WTC11 (cell line): ENCODE results near the gene SLC25A22. TPM values are rescaled to one million over a fixed set of nuclear protein-coding genes. Genes with fewer than 3 reads are reported as not detected.

Experiments
- ATAC-seq: fragments of 200-7000 bp; cut with Tn5 transposase; 2 replicates; pipeline ENCODE4 v1.10.0; 2021; ENCODE audit warnings: mild to moderate bottlenecking, moderate library complexity
- CTCF ChIA-PET: fragments of 300-600 bp; sonication (Branson Sonifier 250); formaldehyde crosslinking; loops from one replicate; lab custom pipeline; 2021; ENCODE audit warnings: antibody characterized with exemption; lab: Charles Lee
- POLR2A ChIA-PET: fragments of 350-600 bp; sonication (Branson Sonifier 250); formaldehyde crosslinking; loops from one replicate; lab custom pipeline; 2021; ENCODE audit warnings: antibody characterized with exemption; lab: Charles Lee
- DNase-seq: peaks from one replicate; pipeline ENCODE4 v3.0.0; 2021; ENCODE audit warnings: low spot score
- H3K27ac Mint-ChIP-seq: 2 replicates; pipeline ENCODE4 v1.8.0; 2021; ENCODE audit warnings: mixed read lengths
- H3K27me3 Mint-ChIP-seq: 2 replicates; pipeline ENCODE4 v1.8.0; 2021; ENCODE audit warnings: low read depth, mild to moderate bottlenecking, moderate library complexity, mixed read lengths
- H3K36me3 Mint-ChIP-seq: 2 replicates; pipeline ENCODE4 v1.8.0; 2021; ENCODE audit warnings: mixed read lengths
- H3K4me1 Mint-ChIP-seq: 2 replicates; pipeline ENCODE4 v1.8.0; 2022; ENCODE audit warnings: mixed read lengths
- H3K4me3 Mint-ChIP-seq: 2 replicates; pipeline ENCODE4 v1.8.0; 2021; ENCODE audit warnings: mild to moderate bottlenecking, moderate library complexity, mixed read lengths
- H3K9me3 Mint-ChIP-seq: 2 replicates; pipeline ENCODE4 v1.8.0; 2021; ENCODE audit warnings: mixed read lengths
- ATF1 ChIP-seq: sonication (generic); formaldehyde crosslinking; IDR thresholded peaks from 2 replicates; pipeline ENCODE4 v1.8.1; 2023; ENCODE audit warnings: mild to moderate bottlenecking, moderate library complexity, missing genetic modification reagents
- CBFB ChIP-seq: sonication (generic); formaldehyde crosslinking; IDR thresholded peaks from 2 replicates; pipeline ENCODE4 v1.8.1; 2022; ENCODE audit warnings: mild to moderate bottlenecking, low read depth, missing genetic modification reagents
- ETV6 ChIP-seq: sonication (generic); formaldehyde crosslinking; IDR thresholded peaks from 2 replicates; pipeline ENCODE4 v1.8.1; 2022; ENCODE audit warnings: mild to moderate bottlenecking, missing genetic modification reagents
- HMGA2 ChIP-seq: fragments of 250-450 bp; sonication (Bioruptor Pico); IDR thresholded peaks from 2 replicates; pipeline ENCODE4 v1.4.0; 2021; ENCODE audit warnings: mild to moderate bottlenecking, moderate library complexity
- IRF2 ChIP-seq: sonication (generic); formaldehyde crosslinking; IDR thresholded peaks from 2 replicates; pipeline ENCODE4 v1.8.0; 2022; ENCODE audit warnings: low read depth, missing genetic modification reagents, borderline replicate concordance
- NFATC4 ChIP-seq: fragments of 250-450 bp; sonication (Bioruptor Pico); IDR thresholded peaks from 2 replicates; pipeline ENCODE4 v1.9.0; 2021; ENCODE audit warnings: mild to moderate bottlenecking
- NFE2L1 ChIP-seq: sonication (generic); formaldehyde crosslinking; IDR thresholded peaks from 2 replicates; pipeline ENCODE4 v1.8.1; 2023; ENCODE audit warnings: missing genetic modification reagents
- NR3C1 ChIP-seq: sonication (generic); formaldehyde crosslinking; conservative IDR thresholded peaks from 2 replicates; pipeline ENCODE4 v1.8.1; 2023; ENCODE audit warnings: low read depth, mild to moderate bottlenecking, missing genetic modification reagents
- PRRX2 ChIP-seq: fragments of 250-450 bp; sonication (Bioruptor Pico); IDR thresholded peaks from 2 replicates; pipeline ENCODE4 v1.8.0; 2021; ENCODE audit warnings: mild to moderate bottlenecking
- RELA ChIP-seq: sonication (generic); formaldehyde crosslinking; IDR thresholded peaks from 2 replicates; pipeline ENCODE4 v1.8.1; 2022; ENCODE audit warnings: missing genetic modification reagents, mild to moderate bottlenecking, borderline replicate concordance
- SMAD3 ChIP-seq: sonication (generic); formaldehyde crosslinking; IDR thresholded peaks from 2 replicates; pipeline ENCODE4 v1.8.0; 2022; ENCODE audit warnings: missing genetic modification reagents, mild to moderate bottlenecking, borderline replicate concordance
- SP1 ChIP-seq: sonication (generic); formaldehyde crosslinking; conservative IDR thresholded peaks from 2 replicates; pipeline ENCODE4 v1.8.1; 2022; ENCODE audit warnings: missing genetic modification reagents
- TCF7 ChIP-seq: sonication (generic); formaldehyde crosslinking; IDR thresholded peaks from 2 replicates; pipeline ENCODE4 v1.8.0; 2022; ENCODE audit warnings: mild to moderate bottlenecking, low read depth, missing genetic modification reagents, moderate library complexity
- TEAD4 ChIP-seq: sonication (generic); formaldehyde crosslinking; IDR thresholded peaks from 2 replicates; pipeline ENCODE4 v1.8.0; 2022; ENCODE audit warnings: mild to moderate bottlenecking, missing genetic modification reagents
- ZNF138 ChIP-seq: sonication (generic); formaldehyde crosslinking; conservative IDR thresholded peaks from 2 replicates; pipeline ENCODE4 v1.8.1; 2022; ENCODE audit warnings: mild to moderate bottlenecking, moderate library complexity, missing genetic modification reagents
- ZNF423 ChIP-seq: fragments of 250-450 bp; sonication (Bioruptor Pico); IDR thresholded peaks from 2 replicates; pipeline ENCODE4 v2.1.2; 2022; ENCODE audit warnings: mild to moderate bottlenecking, moderate library complexity
- ZNF671 ChIP-seq: fragments of 250-450 bp; sonication (Bioruptor Pico); IDR thresholded peaks from 2 replicates; pipeline ENCODE4 v1.8.0; 2021; ENCODE audit warnings: mild to moderate bottlenecking
- total RNA-seq: library from RNA; stranded (reverse); gene quantifications from 3 replicates; pipeline ENCODE4 v1.2.3, GENCODE V29; 2021
- TF ChIP-seq, protein P1 (sequence below): fragments of 250-450 bp; sonication (Bioruptor Pico); IDR thresholded peaks from 2 replicates; pipeline ENCODE4 v2.1.2; 2022; ENCODE audit warnings: mild to moderate bottlenecking, moderate library complexity
- TF ChIP-seq, protein P2 (sequence below): sonication (generic); formaldehyde crosslinking; IDR thresholded peaks from 2 replicates; pipeline ENCODE4 v1.8.1; 2022; ENCODE audit warnings: low read depth, mild to moderate bottlenecking, moderate library complexity, missing genetic modification reagents, borderline replicate concordance
- TF ChIP-seq, protein P3 (sequence below): sonication (generic); formaldehyde crosslinking; IDR thresholded peaks from 2 replicates; pipeline ENCODE4 v1.8.1; 2022; ENCODE audit warnings: mild to moderate bottlenecking, missing genetic modification reagents, moderate library complexity, borderline replicate concordance
- TF ChIP-seq, protein P4 (sequence below): sonication (generic); formaldehyde crosslinking; IDR thresholded peaks from 2 replicates; pipeline ENCODE4 v1.8.1; 2023; ENCODE audit warnings: mild to moderate bottlenecking, missing genetic modification reagents
- TF ChIP-seq, protein P5 (sequence below): fragments of 250-450 bp; sonication (Bioruptor Pico); IDR thresholded peaks from 2 replicates; pipeline ENCODE4 v1.9.0; 2021; ENCODE audit warnings: mild to moderate bottlenecking
- TF ChIP-seq, protein P6 (sequence below): fragments of 250-450 bp; sonication (Bioruptor Pico); conservative IDR thresholded peaks from 2 replicates; pipeline ENCODE4 v1.9.0; 2021; ENCODE audit warnings: mild to moderate bottlenecking

The SLC25A22 gene
- total RNA-seq, 1 experiment from 2014 or later = 44.8 TPM

DNA sequence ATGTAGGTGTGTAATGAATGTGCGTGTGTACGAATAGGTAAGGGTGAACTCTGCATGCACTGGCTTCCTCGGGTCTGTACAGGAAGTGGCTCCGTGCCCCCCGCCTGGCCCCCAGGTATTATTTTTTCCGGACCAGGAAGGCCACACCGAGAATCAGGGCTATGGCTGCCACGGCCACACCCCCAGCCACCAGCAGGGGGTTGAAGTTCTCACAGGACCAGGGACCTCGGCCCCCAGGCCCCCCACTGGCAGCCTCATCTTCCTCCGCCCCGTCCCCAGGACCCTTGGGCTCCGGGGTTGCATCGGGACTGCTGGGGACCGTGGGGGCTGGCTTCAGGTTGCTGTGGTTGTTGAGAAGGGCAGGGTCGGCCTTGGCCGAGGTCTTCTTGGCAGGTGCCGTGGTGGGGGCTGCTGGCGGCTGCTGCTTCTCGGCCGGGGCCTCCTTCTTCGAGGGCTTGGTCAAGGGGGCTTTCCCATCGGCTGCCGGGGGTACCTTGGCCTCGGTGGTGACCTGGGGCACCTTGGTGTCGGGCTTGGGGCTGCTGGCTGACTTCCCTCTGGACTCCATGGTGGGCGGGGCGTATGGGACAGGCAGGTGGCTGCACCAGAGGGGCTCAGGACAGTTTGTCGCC, 10.0 kb downstream of the SLC25A22 start:
- H3K27me3 Mint-ChIP-seq = no peaks in the 10 kb centered on the region
- no peaks in the 10 kb centered on the region for H3K9me3 Mint-ChIP-seq
- TF ChIP-seq NR3C1 (CRISPR knock-in tag) = no peak
- TF ChIP-seq NFATC4 (CRISPR knock-in tag) = no peak
- TF ChIP-seq, protein P1, sequence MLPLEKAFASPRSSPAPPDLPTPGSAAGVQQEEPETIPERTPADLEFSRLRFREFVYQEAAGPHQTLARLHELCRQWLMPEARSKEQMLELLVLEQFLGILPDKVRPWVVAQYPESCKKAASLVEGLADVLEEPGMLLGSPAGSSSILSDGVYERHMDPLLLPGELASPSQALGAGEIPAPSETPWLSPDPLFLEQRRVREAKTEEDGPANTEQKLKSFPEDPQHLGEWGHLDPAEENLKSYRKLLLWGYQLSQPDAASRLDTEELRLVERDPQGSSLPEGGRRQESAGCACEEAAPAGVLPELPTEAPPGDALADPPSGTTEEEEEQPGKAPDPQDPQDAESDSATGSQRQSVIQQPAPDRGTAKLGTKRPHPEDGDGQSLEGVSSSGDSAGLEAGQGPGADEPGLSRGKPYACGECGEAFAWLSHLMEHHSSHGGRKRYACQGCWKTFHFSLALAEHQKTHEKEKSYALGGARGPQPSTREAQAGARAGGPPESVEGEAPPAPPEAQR (CRISPR knock-in tag) = no peak
- no peak for TF ChIP-seq NFE2L1 (CRISPR knock-in tag)
- no peak for TF ChIP-seq ETV6 (CRISPR knock-in tag)
- TF ChIP-seq TEAD4 (CRISPR knock-in tag) = no peak
- TF ChIP-seq, protein P2, sequence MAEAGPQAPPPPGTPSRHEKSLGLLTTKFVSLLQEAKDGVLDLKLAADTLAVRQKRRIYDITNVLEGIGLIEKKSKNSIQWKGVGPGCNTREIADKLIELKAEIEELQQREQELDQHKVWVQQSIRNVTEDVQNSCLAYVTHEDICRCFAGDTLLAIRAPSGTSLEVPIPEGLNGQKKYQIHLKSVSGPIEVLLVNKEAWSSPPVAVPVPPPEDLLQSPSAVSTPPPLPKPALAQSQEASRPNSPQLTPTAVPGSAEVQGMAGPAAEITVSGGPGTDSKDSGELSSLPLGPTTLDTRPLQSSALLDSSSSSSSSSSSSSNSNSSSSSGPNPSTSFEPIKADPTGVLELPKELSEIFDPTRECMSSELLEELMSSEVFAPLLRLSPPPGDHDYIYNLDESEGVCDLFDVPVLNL (CRISPR knock-in tag) = no peak
- no peak for TF ChIP-seq TCF7 (CRISPR knock-in tag)
- TF ChIP-seq, protein P3, sequence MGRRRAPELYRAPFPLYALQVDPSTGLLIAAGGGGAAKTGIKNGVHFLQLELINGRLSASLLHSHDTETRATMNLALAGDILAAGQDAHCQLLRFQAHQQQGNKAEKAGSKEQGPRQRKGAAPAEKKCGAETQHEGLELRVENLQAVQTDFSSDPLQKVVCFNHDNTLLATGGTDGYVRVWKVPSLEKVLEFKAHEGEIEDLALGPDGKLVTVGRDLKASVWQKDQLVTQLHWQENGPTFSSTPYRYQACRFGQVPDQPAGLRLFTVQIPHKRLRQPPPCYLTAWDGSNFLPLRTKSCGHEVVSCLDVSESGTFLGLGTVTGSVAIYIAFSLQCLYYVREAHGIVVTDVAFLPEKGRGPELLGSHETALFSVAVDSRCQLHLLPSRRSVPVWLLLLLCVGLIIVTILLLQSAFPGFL (CRISPR knock-in tag) = no peak
- TF ChIP-seq ATF1 = no peak
- TF ChIP-seq, protein P4, sequence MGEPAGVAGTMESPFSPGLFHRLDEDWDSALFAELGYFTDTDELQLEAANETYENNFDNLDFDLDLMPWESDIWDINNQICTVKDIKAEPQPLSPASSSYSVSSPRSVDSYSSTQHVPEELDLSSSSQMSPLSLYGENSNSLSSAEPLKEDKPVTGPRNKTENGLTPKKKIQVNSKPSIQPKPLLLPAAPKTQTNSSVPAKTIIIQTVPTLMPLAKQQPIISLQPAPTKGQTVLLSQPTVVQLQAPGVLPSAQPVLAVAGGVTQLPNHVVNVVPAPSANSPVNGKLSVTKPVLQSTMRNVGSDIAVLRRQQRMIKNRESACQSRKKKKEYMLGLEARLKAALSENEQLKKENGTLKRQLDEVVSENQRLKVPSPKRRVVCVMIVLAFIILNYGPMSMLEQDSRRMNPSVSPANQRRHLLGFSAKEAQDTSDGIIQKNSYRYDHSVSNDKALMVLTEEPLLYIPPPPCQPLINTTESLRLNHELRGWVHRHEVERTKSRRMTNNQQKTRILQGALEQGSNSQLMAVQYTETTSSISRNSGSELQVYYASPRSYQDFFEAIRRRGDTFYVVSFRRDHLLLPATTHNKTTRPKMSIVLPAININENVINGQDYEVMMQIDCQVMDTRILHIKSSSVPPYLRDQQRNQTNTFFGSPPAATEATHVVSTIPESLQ = no peak
- no peak for TF ChIP-seq IRF2 (CRISPR knock-in tag)
- TF ChIP-seq CBFB (CRISPR knock-in tag) = no peak
- TF ChIP-seq SP1 = no peak
- TF ChIP-seq SMAD3 (CRISPR knock-in tag) = no peak
- no peak for TF ChIP-seq ZNF138 (CRISPR knock-in tag)
- TF ChIP-seq RELA (CRISPR knock-in tag) = no peak
- no peak for TF ChIP-seq ZNF423
- no peak for TF ChIP-seq HMGA2 (CRISPR knock-in tag)
- peaks cover 3% of the 10 kb centered on the region for H3K36me3 Mint-ChIP-seq
- H3K4me1 Mint-ChIP-seq = peaks cover 18% of the 10 kb centered on the region
- H3K27ac Mint-ChIP-seq = no peak overlapping the region
- ATAC-seq (no peak), DNase-seq (no peak)
- no peak overlapping the region for H3K4me3 Mint-ChIP-seq
- POLR2A ChIA-PET = no interaction called here
- CTCF ChIA-PET = no interaction called here

DNA sequence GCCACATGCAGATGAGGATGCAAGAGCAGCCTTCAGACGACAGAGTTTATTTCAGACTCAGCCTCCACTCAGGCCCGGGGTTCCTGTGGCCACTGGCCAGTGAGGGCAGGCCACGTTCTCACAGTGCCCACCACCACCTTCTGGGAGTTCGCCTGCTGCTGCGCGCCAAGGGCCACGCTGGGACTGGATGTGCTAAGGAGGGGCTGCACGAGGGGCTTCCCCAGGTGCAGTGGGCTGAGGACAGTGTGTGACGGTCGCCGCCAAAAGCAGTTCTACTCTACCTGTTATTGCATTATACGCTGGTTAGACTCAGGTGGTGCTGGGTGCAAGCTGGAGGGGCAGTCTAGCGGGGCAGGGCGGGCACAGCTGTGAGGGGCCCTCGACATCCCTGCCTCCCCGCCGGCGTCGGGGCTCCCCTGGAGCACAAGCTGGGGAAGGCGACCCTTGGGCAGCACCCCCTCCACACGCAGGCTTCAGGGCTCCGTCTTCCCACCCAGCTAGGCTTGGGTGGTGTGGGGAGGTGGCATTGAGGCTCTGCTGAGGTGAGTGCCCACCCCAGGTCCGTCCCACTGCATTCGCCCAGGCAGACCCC, 10.9 kb downstream of the SLC25A22 start:
- ChIA-PET POLR2A (no interaction called here), CTCF (interaction anchor here (1.0 kb wide), 1 partner anchor 10 kb away, joined by 3 read pairs; no protein-coding TSS in a partner anchor)
- Mint-ChIP-seq H3K36me3 (peaks cover 3% of the 10 kb centered on the region), H3K4me3 (no peak overlapping the region), H3K27ac (no peak overlapping the region), H3K9me3 (no peaks in the 10 kb centered on the region), H3K4me1 (peaks cover 23% of the 10 kb centered on the region), H3K27me3 (no peaks in the 10 kb centered on the region)
- ATAC-seq (no peak), DNase-seq (no peak)
- TF ChIP-seq, protein P5, sequence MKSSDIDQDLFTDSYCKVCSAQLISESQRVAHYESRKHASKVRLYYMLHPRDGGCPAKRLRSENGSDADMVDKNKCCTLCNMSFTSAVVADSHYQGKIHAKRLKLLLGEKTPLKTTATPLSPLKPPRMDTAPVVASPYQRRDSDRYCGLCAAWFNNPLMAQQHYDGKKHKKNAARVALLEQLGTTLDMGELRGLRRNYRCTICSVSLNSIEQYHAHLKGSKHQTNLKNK = no peak
- TF ChIP-seq PRRX2 (CRISPR knock-in tag) (no peak), ZNF671 (CRISPR knock-in tag) (no peak)
- TF ChIP-seq, protein P4 = no peak
- TF ChIP-seq, protein P6, sequence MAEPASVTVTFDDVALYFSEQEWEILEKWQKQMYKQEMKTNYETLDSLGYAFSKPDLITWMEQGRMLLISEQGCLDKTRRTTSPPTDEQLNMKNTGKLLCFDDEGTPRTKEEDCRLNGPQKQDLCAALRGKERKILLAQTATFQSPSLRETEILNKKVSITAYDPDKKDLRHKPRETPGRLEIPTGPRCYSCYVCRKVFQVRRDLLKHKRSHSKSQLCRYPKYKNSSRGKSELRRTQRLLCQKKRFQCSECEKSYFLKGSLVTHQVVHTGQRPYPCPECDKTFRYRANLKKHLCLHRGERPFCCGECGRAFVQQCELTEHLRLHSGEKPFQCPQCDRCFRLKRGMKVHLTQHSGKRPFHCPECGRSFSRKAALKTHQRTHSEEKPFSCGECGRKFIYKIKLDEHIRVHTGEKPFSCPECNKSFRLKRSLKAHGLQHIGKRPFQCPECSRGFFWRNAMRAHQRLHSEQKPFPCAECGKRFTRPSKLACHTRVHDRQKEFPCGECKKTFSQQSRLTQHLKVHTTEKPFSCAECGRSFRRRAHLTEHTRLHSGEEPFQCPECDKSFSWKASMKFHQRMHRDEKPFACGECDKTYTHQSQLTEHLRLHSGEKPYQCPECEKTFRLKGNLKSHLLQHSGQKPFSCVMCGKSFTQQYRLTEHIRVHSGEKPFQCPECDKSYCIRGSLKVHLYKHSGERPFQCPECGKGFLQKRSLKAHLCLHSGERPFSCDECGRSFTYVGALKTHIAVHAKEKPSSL (CRISPR knock-in tag) = no peak
